Neural progenitor cell (in vitro differentiated cells): ENCODE measurements around the gene TPPP2. TPM values are rescaled to one million over a fixed set of nuclear protein-coding genes. Genes with fewer than 3 reads are reported as not detected.

ENCODE experiments used
- DNase-seq: peaks from one replicate; pipeline ENCODE4 v3.0.0-alpha.2; 2016; ENCODE audit warnings: low spot score
- H2AFZ ChIP-seq: fragments of 200-600 bp; sonication (generic); replicated peaks from 2 replicates; pipeline ENCODE4 v1.6.1; 2016; ENCODE audit warnings: antibody characterized with exemption
- H3F3A ChIP-seq: fragments of 200-600 bp; sonication (generic); 2 replicates; pipeline ENCODE4 v1.6.1; 2016; ENCODE audit warnings: antibody characterized with exemption, low read depth
- H3K27ac ChIP-seq: fragments of 200-600 bp; sonication (generic); 2 replicates; pipeline ENCODE4 v1.5.1; 2016; ENCODE audit warnings: mild to moderate bottlenecking
- H3K27me3 ChIP-seq: fragments of 200-600 bp; sonication (generic); 2 replicates; pipeline ENCODE4 v1.6.1; 2016; ENCODE audit warnings: mild to moderate bottlenecking, moderate library complexity
- H3K36me3 ChIP-seq: fragments of 200-600 bp; sonication (generic); 2 replicates; pipeline ENCODE4 v1.5.1; 2016
- H3K4me1 ChIP-seq: fragments of 200-600 bp; sonication (generic); 2 replicates; pipeline ENCODE4 v1.6.1; 2016; ENCODE audit warnings: mixed run types
- H3K4me2 ChIP-seq: fragments of 200-600 bp; sonication (generic); 2 replicates; pipeline ENCODE4 v1.6.1; 2016
- H3K4me3 ChIP-seq: fragments of 200-600 bp; sonication (generic); 2 replicates; pipeline ENCODE4 v1.5.1; 2016
- H3K79me2 ChIP-seq: fragments of 200-600 bp; sonication (generic); 2 replicates; pipeline ENCODE4 v1.6.1; 2016; ENCODE audit warnings: low read depth
- H3K9ac ChIP-seq: fragments of 200-600 bp; sonication (generic); 2 replicates; pipeline ENCODE4 v1.6.1; 2016
- H3K9me3 ChIP-seq: fragments of 200-600 bp; sonication (generic); 2 replicates; pipeline ENCODE4 v1.5.1; 2016; ENCODE audit warnings: low read depth
- H4K20me1 ChIP-seq: fragments of 200-600 bp; sonication (generic); 2 replicates; pipeline ENCODE4 v1.6.1; 2016; ENCODE audit warnings: low read depth
- H3K27ac Mint-ChIP-seq: 3 replicates; pipeline ENCODE4 v1.8.0; 2021; ENCODE audit warnings: mixed read lengths
- H3K27me3 Mint-ChIP-seq: 2 replicates; pipeline ENCODE4 v1.8.0; 2022; ENCODE audit warnings: low read depth, mild to moderate bottlenecking, inconsistent platforms, moderate library complexity, mixed read lengths; ENCODE audit not compliant: insufficient read depth
- H3K36me3 Mint-ChIP-seq: 3 replicates; pipeline ENCODE4 v1.8.0; 2021; ENCODE audit warnings: mixed read lengths
- H3K4me1 Mint-ChIP-seq: 3 replicates; pipeline ENCODE4 v1.8.0; 2021; ENCODE audit warnings: mixed read lengths
- H3K4me3 Mint-ChIP-seq: 3 replicates; pipeline ENCODE4 v1.8.0; 2021; ENCODE audit warnings: mild to moderate bottlenecking, moderate library complexity, mixed read lengths
- H3K9me3 Mint-ChIP-seq: 3 replicates; pipeline ENCODE4 v1.8.0; 2020; ENCODE audit warnings: mixed read lengths
- EZH2 ChIP-seq: fragments of 200-600 bp; sonication (generic); IDR thresholded peaks from 2 replicates; pipeline ENCODE4 v1.6.1; 2017; ENCODE audit warnings: antibody characterized with exemption, mild to moderate bottlenecking, moderate library complexity
- EZH2phosphoT487 ChIP-seq: fragments of 200-600 bp; sonication (generic); IDR thresholded peaks from 2 replicates; pipeline ENCODE4 v1.6.1; 2017; ENCODE audit warnings: antibody characterized with exemption
- total RNA-seq: library from RNA; depleted of rRNA; stranded (reverse); fragments of >200 nt; gene quantifications from 2 replicates; pipeline ENCODE4 v1.2.3, GENCODE V29; 2015; ENCODE audit warnings: low replicate concordance
- TF ChIP-seq, protein P1 (sequence below): fragments of 200-600 bp; sonication (generic); IDR thresholded peaks from 2 replicates; pipeline ENCODE4 v1.5.1; 2017; ENCODE audit warnings: antibody characterized with exemption, mild to moderate bottlenecking

Gene TPPP2
- total RNA-seq, 1 donor from 2014 or later: not detected

DNA sequence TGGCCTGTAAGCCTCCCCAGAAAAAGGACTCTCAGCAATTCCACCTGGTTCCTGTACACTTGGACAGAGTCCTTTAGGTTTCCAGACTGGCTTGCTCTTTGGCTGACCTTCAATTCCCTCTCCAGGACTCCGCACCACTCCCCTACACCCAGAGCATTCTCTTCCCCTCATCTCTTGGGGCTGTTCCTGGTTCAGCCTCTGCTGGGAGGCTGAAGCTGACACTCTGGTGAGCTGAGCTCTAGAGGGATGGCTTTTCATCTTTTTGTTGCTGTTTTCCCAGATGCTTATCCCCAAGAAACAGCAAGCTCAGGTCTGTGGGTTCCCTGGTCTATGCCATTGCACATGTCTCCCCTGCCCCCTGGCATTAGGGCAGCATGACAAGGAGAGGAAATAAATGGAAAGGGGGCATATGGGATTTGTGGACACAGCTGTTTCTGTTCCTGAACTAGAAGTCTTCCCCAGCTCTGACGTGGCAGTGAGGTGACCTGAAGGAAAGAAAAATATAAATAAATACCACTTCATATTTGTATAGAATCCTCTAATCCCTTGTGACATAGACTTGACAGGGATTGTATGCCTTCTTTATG lies 13.5 kb downstream of the TPPP2 start:
- no peaks in the 10 kb centered on the region for H3K79me2 ChIP-seq
- DNase-seq: no peak
- H3K4me1 ChIP-seq: peaks cover 11% of the 10 kb centered on the region
- no peak overlapping the region for H3K9ac ChIP-seq
- no peak overlapping the region for H2AFZ ChIP-seq
- H3K9me3 ChIP-seq: no peaks in the 10 kb centered on the region
- Mint-ChIP-seq H3K27ac (no peak overlapping the region), H3K27me3 (peaks cover 6% of the 10 kb centered on the region), H3K36me3 (no peaks in the 10 kb centered on the region), H3K9me3 (no peaks in the 10 kb centered on the region), H3K4me1 (peaks cover 14% of the 10 kb centered on the region), H3K4me3 (no peak overlapping the region)
- H3K4me3 ChIP-seq: no peak overlapping the region
- no peaks in the 10 kb centered on the region for H3F3A ChIP-seq
- TF ChIP-seq EZH2phosphoT487: no peak
- no peak for TF ChIP-seq EZH2
- TF ChIP-seq, protein P1, sequence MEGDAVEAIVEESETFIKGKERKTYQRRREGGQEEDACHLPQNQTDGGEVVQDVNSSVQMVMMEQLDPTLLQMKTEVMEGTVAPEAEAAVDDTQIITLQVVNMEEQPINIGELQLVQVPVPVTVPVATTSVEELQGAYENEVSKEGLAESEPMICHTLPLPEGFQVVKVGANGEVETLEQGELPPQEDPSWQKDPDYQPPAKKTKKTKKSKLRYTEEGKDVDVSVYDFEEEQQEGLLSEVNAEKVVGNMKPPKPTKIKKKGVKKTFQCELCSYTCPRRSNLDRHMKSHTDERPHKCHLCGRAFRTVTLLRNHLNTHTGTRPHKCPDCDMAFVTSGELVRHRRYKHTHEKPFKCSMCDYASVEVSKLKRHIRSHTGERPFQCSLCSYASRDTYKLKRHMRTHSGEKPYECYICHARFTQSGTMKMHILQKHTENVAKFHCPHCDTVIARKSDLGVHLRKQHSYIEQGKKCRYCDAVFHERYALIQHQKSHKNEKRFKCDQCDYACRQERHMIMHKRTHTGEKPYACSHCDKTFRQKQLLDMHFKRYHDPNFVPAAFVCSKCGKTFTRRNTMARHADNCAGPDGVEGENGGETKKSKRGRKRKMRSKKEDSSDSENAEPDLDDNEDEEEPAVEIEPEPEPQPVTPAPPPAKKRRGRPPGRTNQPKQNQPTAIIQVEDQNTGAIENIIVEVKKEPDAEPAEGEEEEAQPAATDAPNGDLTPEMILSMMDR: no peak
- no peak overlapping the region for H3K27ac ChIP-seq
- no peak overlapping the region for H3K4me2 ChIP-seq
- no peaks in the 10 kb centered on the region for H3K36me3 ChIP-seq
- peaks cover 10% of the 10 kb centered on the region for H3K27me3 ChIP-seq
- no peaks in the 10 kb centered on the region for H4K20me1 ChIP-seq

DNA sequence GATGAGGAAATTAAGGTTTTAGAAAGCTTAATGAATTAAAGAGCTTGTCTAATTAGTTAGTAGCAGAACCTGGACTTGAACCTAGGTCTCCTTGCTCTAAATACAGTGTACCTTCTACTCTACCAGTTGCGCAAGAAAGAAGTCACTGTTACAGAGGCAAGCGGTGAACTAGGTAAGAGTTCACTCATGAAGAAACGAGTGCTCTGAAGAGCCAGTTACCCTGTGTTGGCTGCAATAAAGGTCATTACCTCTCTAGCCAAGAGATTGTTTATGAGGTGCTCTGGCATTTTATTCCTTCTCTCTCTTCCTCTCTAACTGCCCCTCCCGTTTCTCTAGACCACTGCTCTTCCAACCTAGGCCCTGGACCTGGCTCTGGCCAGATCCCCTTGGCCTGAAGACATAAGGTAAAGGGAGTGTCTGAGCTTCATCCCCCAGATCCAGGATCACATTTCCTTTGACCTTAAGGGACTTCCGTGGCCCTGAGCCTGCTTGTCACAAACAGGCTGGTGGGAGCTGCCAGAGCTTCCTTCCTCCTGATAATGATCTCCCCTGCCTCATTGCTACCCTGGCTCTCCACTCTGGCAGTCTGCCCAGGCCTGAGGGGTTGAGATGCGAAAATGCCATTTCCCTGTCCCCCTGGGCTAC lies 14.1 kb downstream of the TPPP2 start:
- no peak overlapping the region for H3K4me3 Mint-ChIP-seq
- H3K4me3 ChIP-seq: no peak overlapping the region
- no peaks in the 10 kb centered on the region for H3K9me3 Mint-ChIP-seq
- no peak for DNase-seq
- H2AFZ ChIP-seq: no peak overlapping the region
- H3K27ac Mint-ChIP-seq: no peak overlapping the region
- H3K9ac ChIP-seq: no peak overlapping the region
- H3K27me3 ChIP-seq: peaks cover 10% of the 10 kb centered on the region
- H3F3A ChIP-seq: no peaks in the 10 kb centered on the region
- H3K4me1 Mint-ChIP-seq: peaks cover 14% of the 10 kb centered on the region
- no peak overlapping the region for H3K27ac ChIP-seq
- no peaks in the 10 kb centered on the region for H3K36me3 ChIP-seq
- H3K9me3 ChIP-seq: no peaks in the 10 kb centered on the region
- H3K4me2 ChIP-seq: no peak overlapping the region
- no peaks in the 10 kb centered on the region for H3K36me3 Mint-ChIP-seq
- H4K20me1 ChIP-seq: no peaks in the 10 kb centered on the region
- H3K4me1 ChIP-seq: peaks cover 5% of the 10 kb centered on the region
- no peak for TF ChIP-seq EZH2
- TF ChIP-seq, protein P1: no peak
- H3K79me2 ChIP-seq: no peaks in the 10 kb centered on the region
- peaks cover 6% of the 10 kb centered on the region for H3K27me3 Mint-ChIP-seq

DNA sequence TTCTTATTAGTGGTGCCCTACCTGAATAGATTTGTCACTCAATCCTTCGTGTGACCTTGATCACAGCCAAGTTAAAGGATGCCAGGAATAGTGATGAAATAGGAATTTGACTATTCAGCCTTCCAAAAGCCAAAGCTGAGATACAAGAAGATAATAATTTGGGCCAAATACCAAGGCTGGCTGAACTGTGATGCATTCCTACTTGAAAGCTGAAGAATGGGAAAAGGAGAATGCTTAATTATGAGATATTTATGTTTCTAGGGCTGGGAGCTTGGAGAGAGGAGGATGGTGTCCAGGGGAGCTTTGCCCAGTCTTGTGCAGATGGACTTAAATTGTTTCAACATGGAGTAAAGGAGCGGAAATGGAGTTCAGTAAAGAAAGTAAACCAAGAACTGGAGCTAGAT lies 17.4 kb downstream of the TPPP2 start:
- H3K79me2 ChIP-seq: no peaks in the 10 kb centered on the region
- H3K36me3 ChIP-seq: no peaks in the 10 kb centered on the region
- H4K20me1 ChIP-seq: no peaks in the 10 kb centered on the region
- no peak overlapping the region for H3K4me2 ChIP-seq
- Mint-ChIP-seq H3K9me3 (no peaks in the 10 kb centered on the region), H3K4me3 (no peak overlapping the region), H3K27ac (no peak overlapping the region), H3K36me3 (no peaks in the 10 kb centered on the region), H3K27me3 (peaks cover 6% of the 10 kb centered on the region), H3K4me1 (no peaks in the 10 kb centered on the region)
- H3K27me3 ChIP-seq: peaks cover 10% of the 10 kb centered on the region
- H2AFZ ChIP-seq: no peak overlapping the region
- DNase-seq: no peak
- TF ChIP-seq EZH2phosphoT487: no peak
- TF ChIP-seq, protein P1: no peak
- TF ChIP-seq EZH2: no peak
- no peaks in the 10 kb centered on the region for H3F3A ChIP-seq
- no peaks in the 10 kb centered on the region for H3K9me3 ChIP-seq
- no peak overlapping the region for H3K27ac ChIP-seq
- H3K4me1 ChIP-seq: no peaks in the 10 kb centered on the region
- H3K4me3 ChIP-seq: no peak overlapping the region
- H3K9ac ChIP-seq: no peak overlapping the region
